Spleen (tissue), 7 donors: ENCODE measurements around the gene MBOAT7.

Source experiments
- POLR2A ChIP-seq, 3 donors: fragments of 450-650 bp; IDR thresholded peaks; one replicate each; pipeline ENCODE4 v1.5.1; 2017; ENCODE audit warnings: antibody characterized with exemption in 3 of 3, mild to moderate bottlenecking in 1 of 3
- POLR2AphosphoS5 ChIP-seq, 3 donors: sonication (generic); formaldehyde crosslinking; IDR thresholded peaks; one replicate each; pipeline ENCODE4 v1.5.1; 2017; ENCODE audit warnings: antibody characterized with exemption in 3 of 3
- TF ChIP-seq, protein P1 (sequence below), 11 experiments: fragments of 200-600 bp in 7 of 11; fragments of 450-650 bp in 4 of 11; sonication (generic) in 4 of 11; IDR thresholded peaks in 8 of 11; conservative IDR thresholded peaks in 3 of 11; 1 replicate in 7 of 11; 2 replicates in 4 of 11; pipeline versions ENCODE4 v1.4.0 to v1.8.0; 2016 to 2021; ENCODE audit warnings: antibody characterized with exemption in 11 of 11, inconsistent platforms in 4 of 11, mild to moderate bottlenecking in 1 of 11
- donor health status: DM: no; HTN: no; CAD: no; lungs with moderate emphysema.
- donor health status: DM: no; HTN: no; CAD: no.
- donor health status: DM: no; HTN: no; CAD: no.

DNA sequence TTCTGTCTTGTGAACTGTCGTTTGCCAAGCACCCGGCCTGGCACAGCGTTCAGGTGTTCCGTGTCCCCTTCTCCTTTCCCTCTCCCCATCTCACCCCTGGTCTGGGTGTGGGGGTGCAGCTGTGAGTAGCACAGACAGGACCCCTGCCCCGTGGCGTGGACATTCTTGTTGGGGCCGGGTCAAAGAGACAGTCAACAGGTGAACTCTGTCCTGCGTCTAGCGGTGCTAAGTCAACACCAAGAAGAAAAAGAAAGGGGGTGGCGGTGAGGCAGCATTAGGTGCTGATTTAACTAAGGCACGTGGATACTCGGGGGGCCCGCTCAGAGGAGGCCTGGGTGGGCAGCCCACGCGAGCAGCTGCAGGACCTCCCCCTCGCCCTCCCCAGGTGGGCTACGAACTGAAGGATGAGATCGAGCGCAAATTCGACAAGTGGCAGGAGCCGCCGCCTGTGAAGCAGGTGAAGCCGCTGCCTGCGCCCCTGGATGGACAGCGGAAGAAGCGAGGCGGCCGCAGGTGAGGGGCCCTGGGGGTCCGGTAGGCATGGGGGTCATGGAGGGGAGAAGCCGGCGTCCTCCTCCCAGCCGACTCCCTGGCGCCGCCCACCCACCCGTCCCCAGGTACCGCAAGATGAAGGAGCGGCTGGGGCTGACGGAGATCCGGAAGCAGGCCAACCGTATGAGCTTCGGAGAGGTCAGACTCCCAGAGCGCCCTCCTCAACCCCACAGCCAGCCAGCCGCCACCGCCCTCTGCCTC is 61.5 kb downstream of the MBOAT7 start:
- no peak for TF ChIP-seq POLR2A (IDR thresholded peaks at IDR 0.05)
- TF ChIP-seq, protein P1, sequence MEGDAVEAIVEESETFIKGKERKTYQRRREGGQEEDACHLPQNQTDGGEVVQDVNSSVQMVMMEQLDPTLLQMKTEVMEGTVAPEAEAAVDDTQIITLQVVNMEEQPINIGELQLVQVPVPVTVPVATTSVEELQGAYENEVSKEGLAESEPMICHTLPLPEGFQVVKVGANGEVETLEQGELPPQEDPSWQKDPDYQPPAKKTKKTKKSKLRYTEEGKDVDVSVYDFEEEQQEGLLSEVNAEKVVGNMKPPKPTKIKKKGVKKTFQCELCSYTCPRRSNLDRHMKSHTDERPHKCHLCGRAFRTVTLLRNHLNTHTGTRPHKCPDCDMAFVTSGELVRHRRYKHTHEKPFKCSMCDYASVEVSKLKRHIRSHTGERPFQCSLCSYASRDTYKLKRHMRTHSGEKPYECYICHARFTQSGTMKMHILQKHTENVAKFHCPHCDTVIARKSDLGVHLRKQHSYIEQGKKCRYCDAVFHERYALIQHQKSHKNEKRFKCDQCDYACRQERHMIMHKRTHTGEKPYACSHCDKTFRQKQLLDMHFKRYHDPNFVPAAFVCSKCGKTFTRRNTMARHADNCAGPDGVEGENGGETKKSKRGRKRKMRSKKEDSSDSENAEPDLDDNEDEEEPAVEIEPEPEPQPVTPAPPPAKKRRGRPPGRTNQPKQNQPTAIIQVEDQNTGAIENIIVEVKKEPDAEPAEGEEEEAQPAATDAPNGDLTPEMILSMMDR (IDR thresholded peaks at IDR 0.05 in 8 of 11, conservative IDR thresholded peaks at IDR 0.05 in 3 of 11) = no peak
- no peak for TF ChIP-seq POLR2AphosphoS5 (IDR thresholded peaks at IDR 0.05)
